Peyer's patch (tissue), 4 donors: ENCODE data around the gene EPM2AIP1.

Experiments used
- POLR2A ChIP-seq, 2 donors: fragments of 450-650 bp; IDR thresholded peaks; one replicate each; pipeline ENCODE4 v1.5.1; 2017; ENCODE audit warnings: antibody characterized with exemption in 2 of 2, mild to moderate bottlenecking in 2 of 2, moderate library complexity in 2 of 2
- TF ChIP-seq, protein P1 (sequence below), 6 experiments: fragments of 450-650 bp in 4 of 6; fragments of 200-600 bp in 2 of 6; sonication (generic) in 1 of 6; IDR thresholded peaks; one replicate each; pipeline ENCODE4 v1.5.1; 2017 to 2019; ENCODE audit warnings: antibody characterized with exemption in 6 of 6, mild to moderate bottlenecking in 3 of 6, moderate library complexity in 1 of 6

DNA sequence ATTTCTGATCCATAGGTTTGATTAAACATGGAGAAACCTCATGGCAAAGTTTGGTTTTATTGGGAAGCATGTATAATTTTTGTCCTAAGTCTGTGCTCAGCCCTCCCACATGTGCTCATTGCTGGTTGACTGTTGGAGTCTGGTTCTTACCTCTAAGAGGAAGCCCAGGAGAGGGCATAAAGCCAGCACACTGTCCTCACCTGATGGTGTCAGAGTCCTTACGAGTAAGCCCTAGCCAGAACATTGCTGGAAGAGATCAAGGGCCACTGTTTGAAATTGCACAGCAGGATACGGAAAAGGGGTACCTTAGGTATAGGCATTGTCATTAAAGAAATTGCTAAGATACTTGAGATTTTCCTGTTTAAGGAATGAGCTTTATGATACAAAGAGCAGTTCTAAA lies 21.7 kb upstream of the EPM2AIP1 start:
- TF ChIP-seq, protein P1, sequence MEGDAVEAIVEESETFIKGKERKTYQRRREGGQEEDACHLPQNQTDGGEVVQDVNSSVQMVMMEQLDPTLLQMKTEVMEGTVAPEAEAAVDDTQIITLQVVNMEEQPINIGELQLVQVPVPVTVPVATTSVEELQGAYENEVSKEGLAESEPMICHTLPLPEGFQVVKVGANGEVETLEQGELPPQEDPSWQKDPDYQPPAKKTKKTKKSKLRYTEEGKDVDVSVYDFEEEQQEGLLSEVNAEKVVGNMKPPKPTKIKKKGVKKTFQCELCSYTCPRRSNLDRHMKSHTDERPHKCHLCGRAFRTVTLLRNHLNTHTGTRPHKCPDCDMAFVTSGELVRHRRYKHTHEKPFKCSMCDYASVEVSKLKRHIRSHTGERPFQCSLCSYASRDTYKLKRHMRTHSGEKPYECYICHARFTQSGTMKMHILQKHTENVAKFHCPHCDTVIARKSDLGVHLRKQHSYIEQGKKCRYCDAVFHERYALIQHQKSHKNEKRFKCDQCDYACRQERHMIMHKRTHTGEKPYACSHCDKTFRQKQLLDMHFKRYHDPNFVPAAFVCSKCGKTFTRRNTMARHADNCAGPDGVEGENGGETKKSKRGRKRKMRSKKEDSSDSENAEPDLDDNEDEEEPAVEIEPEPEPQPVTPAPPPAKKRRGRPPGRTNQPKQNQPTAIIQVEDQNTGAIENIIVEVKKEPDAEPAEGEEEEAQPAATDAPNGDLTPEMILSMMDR (IDR thresholded peaks at IDR 0.05), result no peak
- no peak for TF ChIP-seq POLR2A (IDR thresholded peaks at IDR 0.05)
